Uterus (tissue), 2 donors: ENCODE measurements around the gene GLB1L.

ENCODE experiments used
- POLR2A ChIP-seq, 2 donors: fragments of 450-650 bp; IDR thresholded peaks; one replicate each; pipeline ENCODE4 v1.6.1; 2016; ENCODE audit warnings: antibody characterized with exemption in 2 of 2, mild to moderate bottlenecking in 1 of 2, moderate library complexity in 1 of 2
- TF ChIP-seq, protein P1 (sequence below), 4 experiments: fragments of 200-600 bp in 2 of 4; fragments of 450-650 bp in 2 of 4; sonication (generic) in 2 of 4; IDR thresholded peaks; one replicate each; pipeline ENCODE4 v1.5.1; 2016 to 2019; ENCODE audit warnings: antibody characterized with exemption in 4 of 4, mild to moderate bottlenecking in 2 of 4, moderate library complexity in 1 of 4

DNA sequence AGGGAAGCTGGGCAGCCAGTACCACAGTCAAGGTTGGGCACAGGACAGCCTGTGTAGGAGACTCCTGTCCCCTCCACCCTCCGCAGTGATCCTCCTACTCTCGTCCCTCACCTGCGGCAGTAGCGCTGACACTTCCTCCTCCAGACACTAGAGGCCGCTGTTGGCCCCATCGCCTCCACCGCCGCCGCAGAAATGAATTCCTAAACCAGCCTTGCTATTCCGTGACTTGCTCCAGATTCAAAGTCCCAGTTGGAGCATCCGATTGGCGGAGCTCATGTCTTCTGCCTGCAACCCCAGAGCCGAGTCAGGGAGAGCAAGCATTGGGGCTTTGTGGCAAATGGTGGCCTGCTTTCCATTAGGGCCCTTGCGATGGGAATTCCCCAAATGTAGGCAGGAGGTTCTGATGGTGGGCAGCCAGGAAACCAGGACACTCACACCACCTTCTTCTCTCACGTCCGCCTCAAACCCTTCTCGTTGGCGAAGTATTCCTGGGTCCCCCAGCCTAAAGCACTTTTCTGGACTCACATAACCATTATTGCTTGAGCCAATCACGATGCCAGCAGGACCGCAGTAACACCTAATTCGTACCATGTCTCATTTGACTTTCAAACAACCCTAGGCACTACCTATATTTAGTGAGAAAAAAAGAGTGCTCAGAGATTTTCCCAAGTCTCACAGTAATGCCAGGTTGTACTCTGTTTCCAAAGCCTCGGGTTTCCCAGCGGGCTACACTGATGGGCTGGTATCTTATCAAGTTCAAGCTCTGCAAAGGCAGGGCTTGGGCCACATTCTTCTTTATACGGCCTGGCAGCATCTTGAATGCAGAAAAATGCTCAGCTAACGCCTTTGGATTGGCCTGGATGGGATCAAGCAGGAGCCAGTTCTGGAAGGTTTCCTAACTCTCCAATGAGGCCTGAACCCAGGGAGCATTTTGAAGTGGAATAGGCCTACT lies 32.7 kb upstream of the GLB1L start:
- TF ChIP-seq, protein P1, sequence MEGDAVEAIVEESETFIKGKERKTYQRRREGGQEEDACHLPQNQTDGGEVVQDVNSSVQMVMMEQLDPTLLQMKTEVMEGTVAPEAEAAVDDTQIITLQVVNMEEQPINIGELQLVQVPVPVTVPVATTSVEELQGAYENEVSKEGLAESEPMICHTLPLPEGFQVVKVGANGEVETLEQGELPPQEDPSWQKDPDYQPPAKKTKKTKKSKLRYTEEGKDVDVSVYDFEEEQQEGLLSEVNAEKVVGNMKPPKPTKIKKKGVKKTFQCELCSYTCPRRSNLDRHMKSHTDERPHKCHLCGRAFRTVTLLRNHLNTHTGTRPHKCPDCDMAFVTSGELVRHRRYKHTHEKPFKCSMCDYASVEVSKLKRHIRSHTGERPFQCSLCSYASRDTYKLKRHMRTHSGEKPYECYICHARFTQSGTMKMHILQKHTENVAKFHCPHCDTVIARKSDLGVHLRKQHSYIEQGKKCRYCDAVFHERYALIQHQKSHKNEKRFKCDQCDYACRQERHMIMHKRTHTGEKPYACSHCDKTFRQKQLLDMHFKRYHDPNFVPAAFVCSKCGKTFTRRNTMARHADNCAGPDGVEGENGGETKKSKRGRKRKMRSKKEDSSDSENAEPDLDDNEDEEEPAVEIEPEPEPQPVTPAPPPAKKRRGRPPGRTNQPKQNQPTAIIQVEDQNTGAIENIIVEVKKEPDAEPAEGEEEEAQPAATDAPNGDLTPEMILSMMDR (IDR thresholded peaks at IDR 0.05), result peak; percentile 96 to 99 (median 97)
- TF ChIP-seq POLR2A (IDR thresholded peaks at IDR 0.05), result no peak
